Neural crest cell (in vitro differentiated cells): Measurements from ENCODE around the gene AMPD3. TPM values are rescaled to one million over a fixed set of nuclear protein-coding genes. Genes with fewer than 3 reads are reported as not detected.

Experiments used
- DNase-seq: peaks from one replicate; pipeline ENCODE4 v3.0.0; 2021; ENCODE audit warnings: low read depth, mixed read lengths, low spot score
- H3K27ac Mint-ChIP-seq: one replicate; pipeline ENCODE4 v1.8.0; 2021; ENCODE audit warnings: mild to moderate bottlenecking, mixed read lengths; ENCODE audit not compliant: unreplicated experiment
- H3K27me3 Mint-ChIP-seq: 2 replicates; pipeline ENCODE4 v1.8.0; 2021; ENCODE audit warnings: low read depth, mild to moderate bottlenecking, mixed read lengths
- H3K36me3 Mint-ChIP-seq: 2 replicates; pipeline ENCODE4 v1.8.0; 2021; ENCODE audit warnings: low read depth, mild to moderate bottlenecking, mixed read lengths
- H3K4me1 Mint-ChIP-seq: 2 replicates; pipeline ENCODE4 v1.8.0; 2021; ENCODE audit warnings: mixed read lengths
- H3K4me3 Mint-ChIP-seq: one replicate; pipeline ENCODE4 v1.8.0; 2021; ENCODE audit warnings: mild to moderate bottlenecking, mixed read lengths
- H3K9me3 Mint-ChIP-seq: 2 replicates; pipeline ENCODE4 v1.8.0; 2021; ENCODE audit warnings: mixed read lengths
- total RNA-seq: library from RNA; stranded (reverse); gene quantifications from 2 replicates; pipeline ENCODE4 v1.2.1, GENCODE V29; 2021
- TF ChIP-seq, protein P1 (sequence below): fragments of 200-600 bp; sonication (generic); conservative IDR thresholded peaks from 2 replicates; pipeline ENCODE4 v1.5.0; 2021; ENCODE audit warnings: antibody characterized with exemption, mild to moderate bottlenecking

AMPD3 gene
- total RNA-seq, 1 donor from 2014 or later = 2.2 TPM

DNA sequence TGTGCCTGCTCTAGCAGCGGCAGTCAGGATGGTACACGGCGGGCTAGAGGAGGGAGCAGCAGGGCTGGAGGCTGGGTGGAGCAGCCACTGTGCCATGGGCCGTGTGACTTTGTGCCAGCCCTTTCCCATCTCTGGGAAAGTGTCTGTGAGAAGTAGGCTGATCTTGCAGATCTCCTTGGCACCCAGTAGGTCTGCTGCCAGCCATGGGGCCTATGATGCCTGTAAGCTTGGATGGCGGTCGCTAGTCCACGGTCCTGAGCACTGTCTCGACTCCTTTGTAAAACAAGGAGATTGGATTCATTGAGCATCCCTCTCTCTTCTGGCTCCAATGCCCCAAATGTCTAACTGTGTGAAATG lies 22.6 kb downstream of the AMPD3 start:
- DNase-seq = no peak
- TF ChIP-seq, protein P1, sequence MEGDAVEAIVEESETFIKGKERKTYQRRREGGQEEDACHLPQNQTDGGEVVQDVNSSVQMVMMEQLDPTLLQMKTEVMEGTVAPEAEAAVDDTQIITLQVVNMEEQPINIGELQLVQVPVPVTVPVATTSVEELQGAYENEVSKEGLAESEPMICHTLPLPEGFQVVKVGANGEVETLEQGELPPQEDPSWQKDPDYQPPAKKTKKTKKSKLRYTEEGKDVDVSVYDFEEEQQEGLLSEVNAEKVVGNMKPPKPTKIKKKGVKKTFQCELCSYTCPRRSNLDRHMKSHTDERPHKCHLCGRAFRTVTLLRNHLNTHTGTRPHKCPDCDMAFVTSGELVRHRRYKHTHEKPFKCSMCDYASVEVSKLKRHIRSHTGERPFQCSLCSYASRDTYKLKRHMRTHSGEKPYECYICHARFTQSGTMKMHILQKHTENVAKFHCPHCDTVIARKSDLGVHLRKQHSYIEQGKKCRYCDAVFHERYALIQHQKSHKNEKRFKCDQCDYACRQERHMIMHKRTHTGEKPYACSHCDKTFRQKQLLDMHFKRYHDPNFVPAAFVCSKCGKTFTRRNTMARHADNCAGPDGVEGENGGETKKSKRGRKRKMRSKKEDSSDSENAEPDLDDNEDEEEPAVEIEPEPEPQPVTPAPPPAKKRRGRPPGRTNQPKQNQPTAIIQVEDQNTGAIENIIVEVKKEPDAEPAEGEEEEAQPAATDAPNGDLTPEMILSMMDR = no peak
- no peaks in the 10 kb centered on the region for H3K36me3 Mint-ChIP-seq
- no peak overlapping the region for H3K27ac Mint-ChIP-seq
- H3K9me3 Mint-ChIP-seq = no peaks in the 10 kb centered on the region
- H3K4me3 Mint-ChIP-seq = no peak overlapping the region
- no peaks in the 10 kb centered on the region for H3K4me1 Mint-ChIP-seq
- peaks cover 4% of the 10 kb centered on the region for H3K27me3 Mint-ChIP-seq

DNA sequence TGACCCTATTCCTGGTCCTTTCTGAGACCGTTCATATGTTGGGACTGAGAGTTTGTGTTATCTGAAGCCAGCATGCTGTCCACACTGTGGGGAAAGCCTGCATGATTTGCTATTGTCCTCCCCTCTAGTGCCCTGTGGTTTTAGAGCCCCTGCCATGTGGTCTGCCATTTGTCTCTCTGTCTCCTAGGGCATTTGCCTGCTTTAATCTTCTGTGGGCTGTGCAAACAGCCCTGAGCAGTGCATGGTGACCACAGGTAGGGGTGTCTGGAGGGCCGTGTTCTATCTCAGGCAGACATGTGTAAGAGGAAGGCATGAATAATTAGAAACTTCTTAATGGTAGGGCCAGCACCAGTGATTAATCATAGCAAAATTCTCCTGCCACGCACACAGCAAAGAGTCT lies 23.0 kb downstream of the AMPD3 start:
- no peak overlapping the region for H3K4me3 Mint-ChIP-seq
- DNase-seq = no peak
- no peaks in the 10 kb centered on the region for H3K36me3 Mint-ChIP-seq
- H3K27ac Mint-ChIP-seq = no peak overlapping the region
- peaks cover 4% of the 10 kb centered on the region for H3K27me3 Mint-ChIP-seq
- H3K9me3 Mint-ChIP-seq = no peaks in the 10 kb centered on the region
- H3K4me1 Mint-ChIP-seq = no peaks in the 10 kb centered on the region
- TF ChIP-seq, protein P1 = no peak

- Mint-ChIP-seq H3K4me1 (no peaks in the 10 kb centered on the region), H3K36me3 (no peaks in the 10 kb centered on the region), H3K27me3 (peaks cover under 1% of the 10 kb centered on the region), H3K27ac (no peak overlapping the region), H3K9me3 (no peaks in the 10 kb centered on the region), H3K4me3 (no peak overlapping the region)
- no peak for DNase-seq
- TF ChIP-seq, protein P1 = no peak
These were observed 23.8 kb downstream of the AMPD3 start for GRCh38 chr11:10478574-10479550.

GRCh38 chr11:10480026-10480425 lies 25.0 kb downstream of the AMPD3 start:
- Mint-ChIP-seq H3K4me3 (no peak overlapping the region), H3K4me1 (no peaks in the 10 kb centered on the region), H3K9me3 (no peaks in the 10 kb centered on the region), H3K27me3 (no peaks in the 10 kb centered on the region), H3K27ac (no peak overlapping the region), H3K36me3 (no peaks in the 10 kb centered on the region)
- TF ChIP-seq, protein P1 = no peak
- DNase-seq = no peak

DNA sequence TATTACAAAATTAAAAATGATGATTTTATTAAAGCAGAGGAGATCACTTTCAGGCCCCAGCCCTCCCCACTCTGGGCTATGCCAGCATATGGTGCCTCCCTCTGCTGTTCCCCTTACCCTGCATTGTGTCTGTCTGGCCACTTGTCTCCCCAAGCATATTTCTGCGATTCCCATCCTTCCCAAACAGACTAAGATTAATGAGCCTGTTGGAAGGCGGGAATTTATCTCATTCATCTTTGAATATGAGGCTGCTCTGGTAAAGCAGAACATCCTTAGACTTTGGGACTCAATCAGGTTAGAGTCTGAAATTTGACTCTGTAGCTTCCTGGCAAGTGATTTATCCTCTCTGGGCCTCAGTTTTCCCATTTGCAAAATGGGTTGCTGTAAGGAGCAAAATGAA lies 25.7 kb downstream of the AMPD3 start:
- Mint-ChIP-seq H3K9me3 (no peaks in the 10 kb centered on the region), H3K36me3 (no peaks in the 10 kb centered on the region), H3K4me1 (no peaks in the 10 kb centered on the region), H3K4me3 (no peak overlapping the region), H3K27me3 (no peaks in the 10 kb centered on the region), H3K27ac (no peak overlapping the region)
- DNase-seq = no peak
- TF ChIP-seq, protein P1 = no peak
